ENCODE results near the gene ODC1. TPM values are rescaled to one million over a fixed set of nuclear protein-coding genes. Genes with fewer than 3 reads are reported as not detected.
"Not testable (repeated sequence)": the region's sequence is repeated elsewhere in the genome, so short reads cannot be mapped to it uniquely, and the experiment has no call there.

Gene ODC1
- total RNA-seq, 1 experiment from 2014 or later: 277 TPM

DNA sequence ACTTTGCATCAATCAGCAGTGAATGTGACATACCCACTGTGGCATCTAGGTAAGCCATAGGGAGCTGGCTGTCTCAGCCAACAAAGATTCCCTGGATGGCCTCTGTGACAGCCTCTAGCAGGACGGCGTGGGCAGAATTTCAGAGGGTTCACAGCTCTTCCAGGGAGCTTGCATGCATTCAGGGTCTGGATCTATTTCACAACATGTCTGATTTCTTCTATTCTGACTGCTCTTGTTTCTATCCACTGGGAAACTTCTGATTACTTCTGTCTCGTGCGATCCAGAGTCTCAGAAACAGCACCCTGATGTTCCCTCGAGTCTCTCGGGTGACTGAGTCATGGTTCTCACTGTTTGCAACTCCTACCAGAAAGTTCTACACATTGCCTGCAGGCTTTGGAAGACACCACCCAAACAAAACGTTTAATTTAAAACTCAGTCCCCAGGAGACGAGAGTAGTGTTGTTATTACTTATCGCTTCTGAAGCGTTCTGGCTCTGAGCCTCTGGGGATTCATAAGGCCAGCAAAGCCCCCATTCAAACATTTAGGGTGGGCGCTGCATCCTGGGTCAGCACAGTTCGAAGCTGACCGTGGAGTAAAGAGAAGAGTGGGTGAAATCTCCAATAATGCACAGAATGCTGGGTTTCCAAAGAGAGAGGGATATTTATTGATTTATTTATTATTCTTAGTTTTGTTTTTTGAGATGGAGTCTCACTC is 41.9 kb upstream of the ODC1 start:
- H3K27me3 ChIP-seq (replicated peaks; ENCODE audit: control insufficient read depth, insufficient read depth, low read length): no peaks in the 10 kb centered on the region
- TF ChIP-seq, protein P1, sequence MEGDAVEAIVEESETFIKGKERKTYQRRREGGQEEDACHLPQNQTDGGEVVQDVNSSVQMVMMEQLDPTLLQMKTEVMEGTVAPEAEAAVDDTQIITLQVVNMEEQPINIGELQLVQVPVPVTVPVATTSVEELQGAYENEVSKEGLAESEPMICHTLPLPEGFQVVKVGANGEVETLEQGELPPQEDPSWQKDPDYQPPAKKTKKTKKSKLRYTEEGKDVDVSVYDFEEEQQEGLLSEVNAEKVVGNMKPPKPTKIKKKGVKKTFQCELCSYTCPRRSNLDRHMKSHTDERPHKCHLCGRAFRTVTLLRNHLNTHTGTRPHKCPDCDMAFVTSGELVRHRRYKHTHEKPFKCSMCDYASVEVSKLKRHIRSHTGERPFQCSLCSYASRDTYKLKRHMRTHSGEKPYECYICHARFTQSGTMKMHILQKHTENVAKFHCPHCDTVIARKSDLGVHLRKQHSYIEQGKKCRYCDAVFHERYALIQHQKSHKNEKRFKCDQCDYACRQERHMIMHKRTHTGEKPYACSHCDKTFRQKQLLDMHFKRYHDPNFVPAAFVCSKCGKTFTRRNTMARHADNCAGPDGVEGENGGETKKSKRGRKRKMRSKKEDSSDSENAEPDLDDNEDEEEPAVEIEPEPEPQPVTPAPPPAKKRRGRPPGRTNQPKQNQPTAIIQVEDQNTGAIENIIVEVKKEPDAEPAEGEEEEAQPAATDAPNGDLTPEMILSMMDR (IDR thresholded peaks at IDR 0.05; ENCODE audit: insufficient read depth in 1 of 2, low read depth in 1 of 2, low read length in 1 of 2, severe bottlenecking in 1 of 2, unreplicated experiment in 1 of 2): no peak
- Mint-ChIP-seq H3K27ac (ENCODE audit: unreplicated experiment) (peak overlapping the region; percentile 16), H3K4me1 (ENCODE audit: low read depth, unreplicated experiment) (peaks cover 31% of the 10 kb centered on the region), H3K27me3 (ENCODE audit: insufficient read depth, unreplicated experiment) (no peaks in the 10 kb centered on the region), H3K4me3 (ENCODE audit: unreplicated experiment) (no peak overlapping the region), H3K9me3 (ENCODE audit: unreplicated experiment) (no peaks in the 10 kb centered on the region), H3K36me3 (ENCODE audit: insufficient read depth, unreplicated experiment) (no peaks in the 10 kb centered on the region)
- CTCF ChIA-PET: no interaction called here
- no peaks in the 10 kb centered on the region for H3K36me3 ChIP-seq (ENCODE audit: control insufficient read depth, insufficient read depth, low read length)
- H3K4me3 ChIP-seq (ENCODE audit: low read depth, low read length): no peak overlapping the region
- H3K9me3 ChIP-seq: peaks cover 10% of the 10 kb centered on the region; the same call in 1 of the 2 replicates
- POLR2A ChIA-PET: no interaction called here
- intact Hi-C loops (cut with micrococcal nuclease; ENCODE audit: unreplicated experiment): no loop called here
- BruUV-seq (replicated peaks): no TSS peak
- DNase-seq: peak in 1 of 2 experiments; percentile 16
- peaks cover 28% of the 10 kb centered on the region for H3K4me1 ChIP-seq

DNA sequence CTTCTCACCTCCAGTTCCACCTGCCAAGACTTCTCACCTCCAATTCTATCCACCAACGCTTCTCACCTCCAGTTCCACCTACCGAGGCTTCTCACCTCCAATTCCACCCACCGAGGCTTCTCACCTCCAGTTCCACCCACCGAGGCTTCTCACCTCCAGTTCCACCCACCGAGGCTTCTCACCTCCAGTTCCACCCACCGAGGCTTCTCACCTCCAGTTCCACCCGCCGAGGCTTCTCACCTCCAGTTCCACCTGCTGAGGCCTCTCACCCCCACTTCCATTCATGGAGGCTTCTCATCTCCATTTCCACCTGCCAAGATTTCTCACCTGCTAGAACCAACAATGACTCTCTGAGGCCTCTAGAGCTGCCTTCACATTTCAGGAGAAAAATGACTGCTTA is 40.0 kb upstream of the ODC1 start:
- H3K27me3 ChIP-seq (replicated peaks; ENCODE audit: control insufficient read depth, insufficient read depth, low read length); H3K27me3 Mint-ChIP-seq (ENCODE audit: insufficient read depth, unreplicated experiment); BruUV-seq (replicated peaks); H3K36me3 ChIP-seq (ENCODE audit: control insufficient read depth, insufficient read depth, low read length); H3K9me3 Mint-ChIP-seq (ENCODE audit: unreplicated experiment); CTCF ChIA-PET; H3K9me3 ChIP-seq; H3K4me3 ChIP-seq (ENCODE audit: low read depth, low read length); H3K36me3 Mint-ChIP-seq (ENCODE audit: insufficient read depth, unreplicated experiment); intact Hi-C loops (cut with micrococcal nuclease; ENCODE audit: unreplicated experiment); H3K4me3 Mint-ChIP-seq (ENCODE audit: unreplicated experiment): not testable (repeated sequence)
- peak in 1 of 2 experiments; percentile 7 for DNase-seq
- Mint-ChIP-seq H3K4me1 (ENCODE audit: low read depth, unreplicated experiment) (peaks cover 27% of the 10 kb centered on the region), H3K27ac (ENCODE audit: unreplicated experiment) (peak overlapping the region; percentile 18)
- peaks cover 37% of the 10 kb centered on the region for H3K4me1 ChIP-seq
- POLR2A ChIA-PET: interaction anchor here (1.5 kb wide), 1 partner anchor 40 kb away, joined by 6 read pairs; the partner anchor contains the start of gene ODC1

DNA sequence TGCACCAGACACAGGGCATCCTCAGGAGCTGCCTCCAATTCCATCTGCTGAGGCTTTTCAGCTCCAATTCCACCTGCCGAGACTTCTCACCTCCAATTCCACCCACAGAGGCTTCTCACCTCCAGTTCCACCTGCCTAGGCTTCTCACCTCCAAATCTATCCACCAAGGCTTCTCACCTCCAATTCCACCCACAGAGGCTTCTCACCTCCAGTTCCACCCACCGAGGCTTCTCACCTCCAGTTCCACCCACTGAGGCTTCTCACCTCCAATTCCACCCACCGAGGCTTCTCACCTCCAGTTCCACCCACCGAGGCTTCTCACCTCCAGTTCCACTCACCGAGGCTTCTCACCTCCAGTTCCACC is 39.6 kb upstream of the ODC1 start:
- POLR2A ChIA-PET: interaction anchor here (1.5 kb wide), 1 partner anchor 39 kb away, joined by 6 read pairs; the partner anchor contains the start of gene ODC1
- intact Hi-C loops (cut with micrococcal nuclease; ENCODE audit: unreplicated experiment); H3K27me3 ChIP-seq (replicated peaks; ENCODE audit: control insufficient read depth, insufficient read depth, low read length); H3K36me3 Mint-ChIP-seq (ENCODE audit: insufficient read depth, unreplicated experiment); H3K27ac Mint-ChIP-seq (ENCODE audit: unreplicated experiment); H3K9me3 Mint-ChIP-seq (ENCODE audit: unreplicated experiment); DNase-seq; H3K4me3 ChIP-seq (ENCODE audit: low read depth, low read length); H3K4me3 Mint-ChIP-seq (ENCODE audit: unreplicated experiment); H3K27me3 Mint-ChIP-seq (ENCODE audit: insufficient read depth, unreplicated experiment); H3K9me3 ChIP-seq; CTCF ChIA-PET; H3K36me3 ChIP-seq (ENCODE audit: control insufficient read depth, insufficient read depth, low read length); BruUV-seq (replicated peaks): not testable (repeated sequence)
- H3K4me1 Mint-ChIP-seq (ENCODE audit: low read depth, unreplicated experiment): peaks cover 29% of the 10 kb centered on the region
- H3K4me1 ChIP-seq: peaks cover 40% of the 10 kb centered on the region

DNA sequence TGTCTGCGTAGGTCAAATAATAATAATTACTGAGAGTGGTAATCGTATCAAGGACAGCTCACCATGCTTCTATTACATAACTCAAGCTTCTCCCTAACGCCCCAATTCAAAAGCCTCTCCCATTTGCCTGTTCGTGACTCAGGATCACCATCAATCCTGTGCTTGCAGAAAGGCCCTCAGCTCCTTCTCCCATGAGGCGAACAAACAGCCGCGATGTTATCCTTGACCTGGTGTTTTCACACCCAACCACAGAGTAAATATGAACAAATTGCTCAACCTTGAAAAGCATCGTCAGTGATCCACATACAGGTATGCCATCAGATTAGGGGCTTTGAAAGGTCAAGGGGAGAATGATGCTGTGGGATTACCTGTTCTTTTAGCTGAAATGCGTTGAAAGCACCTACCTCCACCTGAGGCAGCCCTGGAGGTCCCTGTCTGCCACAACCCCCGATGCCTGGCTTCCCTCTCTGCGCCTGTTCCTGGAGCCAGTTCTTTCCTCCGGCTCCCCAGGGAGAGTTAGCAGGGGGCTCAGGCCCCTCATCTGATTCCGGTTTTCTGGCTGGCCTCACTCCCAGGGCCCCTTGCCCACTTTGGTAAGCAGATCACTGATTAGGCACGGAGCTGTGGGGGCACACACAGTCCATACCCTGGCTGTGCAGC is 39.1 kb upstream of the ODC1 start:
- H3K27ac Mint-ChIP-seq (ENCODE audit: unreplicated experiment): no peak overlapping the region
- ChIA-PET POLR2A (interaction anchor here (1.5 kb wide), 1 partner anchor 39 kb away, joined by 6 read pairs; the partner anchor contains the start of gene ODC1), CTCF (no interaction called here)
- no peak overlapping the region for H3K4me3 Mint-ChIP-seq (ENCODE audit: unreplicated experiment)
- BruUV-seq (replicated peaks): no TSS peak
- no peaks in the 10 kb centered on the region for H3K27me3 Mint-ChIP-seq (ENCODE audit: insufficient read depth, unreplicated experiment)
- H3K9me3 ChIP-seq: peaks cover 10% of the 10 kb centered on the region; the same call in 1 of the 2 replicates
- peak; percentile 62 to 65 for DNase-seq
- H3K9me3 Mint-ChIP-seq (ENCODE audit: unreplicated experiment): no peaks in the 10 kb centered on the region
- no peak overlapping the region for H3K4me3 ChIP-seq (ENCODE audit: low read depth, low read length)
- intact Hi-C loops (cut with micrococcal nuclease; ENCODE audit: unreplicated experiment): no loop called here
- H3K36me3 ChIP-seq (ENCODE audit: control insufficient read depth, insufficient read depth, low read length): no peaks in the 10 kb centered on the region
- H3K27me3 ChIP-seq (replicated peaks; ENCODE audit: control insufficient read depth, insufficient read depth, low read length): no peaks in the 10 kb centered on the region
- peaks cover 34% of the 10 kb centered on the region for H3K4me1 Mint-ChIP-seq (ENCODE audit: low read depth, unreplicated experiment)
- H3K4me1 ChIP-seq: peaks cover 43% of the 10 kb centered on the region
- TF ChIP-seq, protein P1 (IDR thresholded peaks at IDR 0.05; ENCODE audit: insufficient read depth in 1 of 2, low read depth in 1 of 2, low read length in 1 of 2, severe bottlenecking in 1 of 2, unreplicated experiment in 1 of 2): no peak
- H3K36me3 Mint-ChIP-seq (ENCODE audit: insufficient read depth, unreplicated experiment): no peaks in the 10 kb centered on the region
